Fibroblast of lung (primary cell): ENCODE results near the gene RAPGEF4. TPM values are rescaled to one million over a fixed set of nuclear protein-coding genes. Genes with fewer than 3 reads are reported as not detected.
A peak's percentile ranks its signal among the peaks of the same experiment; 100 is the strongest.
"Not testable (repeated sequence)": the region's sequence is repeated elsewhere in the genome, so short reads cannot be mapped to it uniquely, and the experiment has no call there.

Source experiments
- DNase-seq, 2 donors: peaks; one replicate each; pipeline versions ENCODE4 v3.0.0 to v3.0.0-alpha.2; 2010; ENCODE audit warnings: low read depth in 2 of 2
- H2AFZ ChIP-seq: 2 replicates; pipeline ENCODE4 v1.5.1; 2012; ENCODE audit warnings: low read length, control low read depth, inconsistent platforms
- H3K27ac ChIP-seq: 2 replicates; pipeline ENCODE4 v1.5.1; 2011; ENCODE audit warnings: low read length, control low read depth; ENCODE audit not compliant: insufficient read depth
- H3K27me3 ChIP-seq: 2 replicates; pipeline ENCODE4 v1.5.1; 2011; ENCODE audit warnings: mild to moderate bottlenecking, low read length; ENCODE audit not compliant: control insufficient read depth, insufficient read depth
- H3K36me3 ChIP-seq: 2 replicates; pipeline ENCODE4 v1.5.1; 2011; ENCODE audit warnings: low read length; ENCODE audit not compliant: control insufficient read depth, insufficient read depth
- H3K4me1 ChIP-seq: 2 replicates; pipeline ENCODE4 v1.5.1; 2011; ENCODE audit warnings: low read length; ENCODE audit not compliant: control insufficient read depth, insufficient read depth; ENCODE audit errors: extremely low read depth
- H3K4me2 ChIP-seq: 2 replicates; pipeline ENCODE4 v1.5.1; 2011; ENCODE audit warnings: low read length, control low read depth; ENCODE audit not compliant: insufficient read depth; ENCODE audit errors: extremely low read depth
- H3K4me3 ChIP-seq, 4 experiments: fragments of 200-600 bp in 1 of 4; sonication (generic) in 1 of 4; replicated peaks in 1 of 4; 2 replicates each; pipeline ENCODE4 v1.5.1; 2011 to 2016; ENCODE audit warnings: low read length in 4 of 4, low read depth in 3 of 4, mild to moderate bottlenecking in 3 of 4, control low read depth in 2 of 4, inconsistent platforms in 1 of 4, mixed read lengths in 1 of 4; ENCODE audit not compliant: insufficient read depth in 1 of 4; ENCODE audit errors: control extremely low read depth in 1 of 4
- H3K79me2 ChIP-seq: 2 replicates; pipeline ENCODE4 v1.5.1; 2012; ENCODE audit warnings: mild to moderate bottlenecking, low read length, inconsistent platforms; ENCODE audit not compliant: control insufficient read depth, insufficient read depth
- H3K9ac ChIP-seq: 2 replicates; pipeline ENCODE4 v1.5.1; 2011; ENCODE audit warnings: mild to moderate bottlenecking, low read length, control low read depth; ENCODE audit not compliant: insufficient read depth
- H3K9me3 ChIP-seq: 2 replicates; pipeline ENCODE4 v1.5.1; 2012; ENCODE audit warnings: low read depth, low read length; ENCODE audit not compliant: control insufficient read depth, insufficient read depth
- H4K20me1 ChIP-seq: 2 replicates; pipeline ENCODE4 v1.5.1; 2011; ENCODE audit warnings: low read length; ENCODE audit not compliant: control insufficient read depth, insufficient read depth; ENCODE audit errors: extremely low read depth
- CTCF ChIP-seq, 2 donors: IDR thresholded peaks in 1 of 2; conservative IDR thresholded peaks in 1 of 2; 1 replicate in 1 of 2; 2 replicates in 1 of 2; pipeline ENCODE4 v1.5.1; 2011 to 2012; ENCODE audit warnings: low read length in 2 of 2, control low read depth in 1 of 2, inconsistent platforms in 1 of 2, low read depth in 1 of 2, mild to moderate bottlenecking in 1 of 2
- EZH2 ChIP-seq: IDR thresholded peaks from 2 replicates; pipeline ENCODE4 v1.5.1; 2012; ENCODE audit warnings: low read length, control low read depth, mild to moderate bottlenecking; ENCODE audit errors: missing control alignments
- polyA plus RNA-seq, 2 donors: library from polyadenylated mRNA; depleted of rRNA in 1 of 2; stranded (reverse) in 1 of 2; unstranded in 1 of 2; fragments of >200 nt; gene quantifications; 2 replicates each; pipeline ENCODE4 v1.2.1, GENCODE V29; 2011 to 2012; ENCODE audit warnings: missing spikeins in 1 of 2
- total RNA-seq: library from RNA; depleted of rRNA; stranded (reverse); fragments of >200 nt; gene quantifications from 2 replicates; pipeline ENCODE4 v1.2.1, GENCODE V29; 2014

Gene RAPGEF4
- total and polyA plus RNA-seq, 2 donors (not counting 1 experiment from before 2014, with no cell fraction given) = 0.51 to 3.0 TPM

GRCh38 chr2:173091910-173092309 is 356.3 kb downstream of the RAPGEF4 start:
- no peak for DNase-seq
- no peaks in the 10 kb centered on the region for H4K20me1 ChIP-seq
- H3K4me3 ChIP-seq = no peak overlapping the region
- H3K27me3 ChIP-seq = no peaks in the 10 kb centered on the region
- no peak overlapping the region for H3K9ac ChIP-seq
- H3K4me1 ChIP-seq = peaks cover 16% of the 10 kb centered on the region
- no peak overlapping the region for H3K27ac ChIP-seq
- TF ChIP-seq EZH2 = no peak
- no peak for TF ChIP-seq CTCF (conservative IDR thresholded peaks at IDR 0.05 in 1 of 2, IDR thresholded peaks at IDR 0.05 in 1 of 2; ENCODE audit: low read depth in 1 of 2, low read length in 2 of 2)
- H3K9me3 ChIP-seq = no peaks in the 10 kb centered on the region
- peaks cover 35% of the 10 kb centered on the region for H3K79me2 ChIP-seq
- no peak overlapping the region for H2AFZ ChIP-seq
- peaks cover 2% of the 10 kb centered on the region for H3K36me3 ChIP-seq
- H3K4me2 ChIP-seq = no peak overlapping the region

GRCh38 chr2:173092844-173093402 is 357.3 kb downstream of the RAPGEF4 start:
- Histone ChIP-seq H3K4me1 (peaks cover 13% of the 10 kb centered on the region), H3K4me3 (no peak overlapping the region), H3K4me2 (peak overlapping the region; percentile 37), H4K20me1 (no peaks in the 10 kb centered on the region), H3K27ac (no peak overlapping the region), H2AFZ (no peak overlapping the region), H3K9ac (no peak overlapping the region), H3K9me3 (no peaks in the 10 kb centered on the region), H3K36me3 (peaks cover 2% of the 10 kb centered on the region), H3K27me3 (no peaks in the 10 kb centered on the region), H3K79me2 (peaks cover 31% of the 10 kb centered on the region)
- no peak for DNase-seq
- TF ChIP-seq EZH2 = no peak
- no peak for TF ChIP-seq CTCF (conservative IDR thresholded peaks at IDR 0.05 in 1 of 2, IDR thresholded peaks at IDR 0.05 in 1 of 2; ENCODE audit: low read depth in 1 of 2, low read length in 2 of 2)

- H2AFZ ChIP-seq, H3K27me3 ChIP-seq, H3K36me3 ChIP-seq, H3K9ac ChIP-seq, H3K9me3 ChIP-seq, H3K4me2 ChIP-seq, DNase-seq, H3K27ac ChIP-seq, H3K4me3 ChIP-seq, H4K20me1 ChIP-seq: not testable (repeated sequence)
- H3K79me2 ChIP-seq = peaks cover 27% of the 10 kb centered on the region
- H3K4me1 ChIP-seq = peaks cover 13% of the 10 kb centered on the region
Measured at GRCh38 chr2:173093617-173094016, 358.0 kb downstream of the RAPGEF4 start.
